C4-2B (cell line): ENCODE results near the gene LGSN.

Experiments used
- CTCF ChIP-seq: fragments of 450-650 bp; conservative IDR thresholded peaks from 2 replicates; pipeline ENCODE4 v1.5.1; 2017; ENCODE audit warnings: mild to moderate bottlenecking
- ZFX ChIP-seq: fragments of 450-650 bp; IDR thresholded peaks from 2 replicates; pipeline ENCODE4 v1.6.1; 2017

GRCh38 chr6:63305277-63305676 is 14.5 kb downstream of the LGSN start:
- TF ChIP-seq CTCF: no peak
- no peak for TF ChIP-seq ZFX
